HG03196 (cell line): ENCODE measurements around the gene MICAL3.

Experiments
- ATAC-seq: cut with Tn5 transposase; IDR thresholded peaks from one replicate; pipeline ENCODE4 v1.9.1; 2021; ENCODE audit not compliant: unreplicated experiment

Gene MICAL3

DNA sequence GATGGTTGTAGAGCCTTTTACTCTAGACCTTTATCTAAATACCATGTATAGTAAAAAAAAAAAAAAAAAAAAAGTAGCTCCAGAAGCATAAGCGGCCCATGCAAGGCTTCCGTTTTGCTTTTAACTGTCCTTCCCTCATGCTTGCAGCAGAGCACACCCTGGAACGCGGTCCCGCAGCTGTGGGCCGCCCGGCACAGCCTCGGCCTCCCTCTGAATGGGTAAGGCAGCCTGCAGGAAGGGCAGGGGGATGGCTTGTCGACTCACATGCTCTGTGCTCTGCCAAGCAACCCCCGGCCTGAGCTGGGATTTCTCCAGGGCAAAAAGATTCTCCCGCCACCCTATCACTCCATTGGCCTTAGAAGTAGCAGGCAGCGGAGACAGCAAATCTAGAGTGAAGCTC lies 148.7 kb downstream of the MICAL3 start:
- ATAC-seq: no peak

- no peak for ATAC-seq
Observed at GRCh38 chr22:17875156-17875555, 149.2 kb downstream of the MICAL3 start.

DNA sequence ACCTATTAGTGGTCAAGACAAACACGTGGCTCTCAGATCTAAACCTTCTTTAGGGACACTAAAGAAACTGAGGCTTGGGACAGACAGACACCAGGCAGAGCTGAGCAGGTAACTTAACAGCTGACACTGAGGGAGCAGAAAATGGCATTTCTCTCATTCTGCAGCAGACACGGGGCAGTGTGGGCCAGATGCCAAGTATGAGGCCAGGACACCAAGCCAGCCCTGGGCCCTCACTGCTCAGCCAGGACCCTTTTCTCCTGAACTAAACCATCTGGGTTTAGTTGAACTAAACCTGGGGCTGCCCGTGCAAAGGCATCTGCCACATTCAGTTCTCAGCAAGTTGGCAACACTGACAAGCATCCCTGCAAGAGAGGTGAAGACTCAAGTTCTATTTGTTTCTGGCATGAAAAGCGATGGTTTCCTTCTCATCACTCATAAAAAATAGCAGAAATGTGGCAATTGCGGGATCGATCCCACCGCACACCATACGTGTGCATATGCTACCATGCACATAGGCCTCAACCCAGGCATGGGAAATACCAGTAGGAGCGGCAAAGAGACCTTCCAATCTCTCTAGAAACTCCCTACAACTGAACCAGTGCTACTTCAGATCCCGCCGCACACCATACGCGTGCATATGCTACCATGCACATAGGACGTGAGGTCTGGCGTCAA lies 150.0 kb downstream of the MICAL3 start:
- ATAC-seq: no peak

DNA sequence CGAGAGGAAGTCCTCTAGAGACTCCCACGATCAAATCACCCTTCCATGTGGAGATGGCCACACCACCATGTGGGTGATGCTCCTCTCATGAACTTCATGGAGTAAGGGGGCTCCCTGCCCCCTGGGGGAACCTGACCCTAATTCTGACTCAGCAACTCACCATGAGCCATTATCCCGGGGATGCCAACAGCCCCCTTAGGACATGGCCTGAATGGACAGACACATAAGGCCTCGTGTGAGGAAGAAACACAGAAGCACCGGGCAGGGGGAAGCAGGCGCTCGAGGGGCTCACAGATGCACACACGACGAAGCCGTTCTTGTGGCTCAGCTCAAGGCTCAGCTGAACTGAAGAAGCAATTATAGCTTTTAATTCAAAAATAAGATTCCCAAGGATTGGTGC lies 150.6 kb downstream of the MICAL3 start:
- ATAC-seq: no peak

- no peak for ATAC-seq
Observed at GRCh38 chr22:17873116-17873515, 151.2 kb downstream of the MICAL3 start.

DNA sequence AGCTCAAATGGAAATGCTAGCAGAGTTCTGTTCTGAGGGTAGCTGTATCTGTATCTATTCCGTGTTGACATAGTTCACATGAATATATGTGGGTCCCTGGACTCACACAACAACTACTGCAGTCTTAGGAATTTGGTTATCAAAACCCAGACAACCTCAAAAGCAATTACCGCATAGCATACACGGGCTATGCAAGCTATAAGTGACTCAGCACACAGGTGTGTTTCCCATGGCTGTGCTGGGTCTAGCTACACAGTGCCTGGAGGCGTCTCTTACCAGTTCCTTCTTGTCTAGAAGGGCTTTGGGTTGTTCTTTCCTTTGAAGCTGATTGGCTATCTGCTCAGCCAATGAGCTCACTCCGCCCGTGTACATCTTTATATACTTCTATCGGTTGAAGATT lies 151.9 kb downstream of the MICAL3 start:
- ATAC-seq: no peak

GRCh38 chr22:17871726-17872458 lies 152.5 kb downstream of the MICAL3 start:
- ATAC-seq: no peak

GRCh38 chr22:17870407-17870806 lies 154.0 kb downstream of the MICAL3 start:
- no peak for ATAC-seq

DNA sequence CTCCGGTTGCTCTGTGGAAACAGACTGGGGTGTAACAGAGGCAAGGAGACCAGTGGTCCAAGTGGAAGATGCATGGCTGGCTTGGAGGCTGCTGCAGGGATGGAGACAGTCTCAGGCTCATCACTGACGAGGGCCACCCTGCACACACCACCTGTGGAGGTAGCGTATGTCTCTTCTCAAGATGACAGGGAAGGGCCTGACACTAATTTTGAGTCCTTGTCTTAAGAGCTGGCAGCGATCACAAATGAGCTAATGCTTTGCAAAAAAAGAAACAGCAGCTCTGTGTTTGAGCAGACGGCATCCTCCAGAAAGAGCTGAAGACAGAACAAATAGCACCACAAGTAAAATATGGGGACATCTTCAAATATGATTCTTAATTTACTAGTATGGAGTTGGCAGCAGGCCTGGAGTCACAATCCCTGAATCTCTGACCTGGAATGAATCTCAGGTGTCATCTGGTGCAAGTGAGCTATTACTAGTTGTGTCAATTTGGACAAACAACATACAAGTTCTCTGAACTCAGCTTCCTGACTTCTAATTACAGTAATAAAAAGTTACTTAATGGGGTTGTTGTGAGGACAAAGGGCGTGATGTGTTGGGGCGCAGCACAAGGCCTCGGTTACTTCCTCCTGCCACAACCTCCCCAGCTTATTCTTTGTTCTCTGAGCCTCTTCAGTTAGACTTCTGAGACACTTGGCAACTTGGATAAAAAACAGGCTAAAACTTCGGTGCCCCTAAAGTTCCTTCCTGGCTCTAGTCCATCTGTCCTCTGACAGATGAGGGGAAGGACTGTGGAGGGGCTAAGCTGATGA lies 154.9 kb downstream of the MICAL3 start:
- no peak for ATAC-seq

GRCh38 chr22:17868771-17869170 lies 155.6 kb downstream of the MICAL3 start:
- no peak for ATAC-seq

- ATAC-seq: no peak
Observed at GRCh38 chr22:17867160-17867785, 157.1 kb downstream of the MICAL3 start.

DNA sequence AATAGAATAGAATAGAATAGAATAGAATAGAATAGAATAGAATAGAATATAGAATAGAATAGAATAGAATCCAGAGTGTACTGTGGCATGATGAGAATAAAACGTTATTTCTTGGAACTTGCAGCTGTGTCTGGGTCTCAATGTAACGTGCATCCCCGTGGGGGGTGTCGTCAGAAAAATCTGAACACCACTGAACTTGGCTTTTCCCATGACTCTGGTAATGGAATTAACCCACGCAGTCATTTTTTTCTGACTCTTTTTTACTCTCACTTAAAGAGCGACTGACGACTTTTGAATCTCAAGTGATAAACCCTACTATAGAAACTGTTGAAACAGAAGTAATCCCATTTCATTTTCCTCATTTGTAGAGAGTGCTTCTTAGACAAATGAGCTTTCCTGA lies 157.7 kb downstream of the MICAL3 start:
- ATAC-seq: no peak

DNA sequence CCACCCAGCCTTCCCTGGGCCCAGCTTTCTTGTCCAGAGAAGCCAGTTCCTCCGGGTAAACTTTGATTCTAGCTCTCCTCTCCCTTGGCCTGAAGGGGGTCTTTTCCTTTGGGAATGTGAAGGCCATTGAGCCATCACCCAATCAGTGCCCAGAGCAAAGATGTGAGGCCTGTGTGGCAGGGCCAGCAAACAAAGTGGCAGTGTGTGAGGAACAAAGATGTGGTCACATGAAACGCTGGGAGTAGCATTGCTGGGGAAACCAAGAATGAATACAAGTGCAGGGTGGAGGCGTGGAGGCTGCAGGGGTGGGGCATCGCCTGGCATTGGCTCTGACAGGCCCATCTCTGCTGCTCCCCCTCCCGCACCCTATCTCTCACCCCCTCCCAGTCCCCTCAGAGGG lies 158.2 kb downstream of the MICAL3 start:
- no peak for ATAC-seq

GRCh38 chr22:17865183-17866055 lies 158.9 kb downstream of the MICAL3 start:
- ATAC-seq: no peak

DNA sequence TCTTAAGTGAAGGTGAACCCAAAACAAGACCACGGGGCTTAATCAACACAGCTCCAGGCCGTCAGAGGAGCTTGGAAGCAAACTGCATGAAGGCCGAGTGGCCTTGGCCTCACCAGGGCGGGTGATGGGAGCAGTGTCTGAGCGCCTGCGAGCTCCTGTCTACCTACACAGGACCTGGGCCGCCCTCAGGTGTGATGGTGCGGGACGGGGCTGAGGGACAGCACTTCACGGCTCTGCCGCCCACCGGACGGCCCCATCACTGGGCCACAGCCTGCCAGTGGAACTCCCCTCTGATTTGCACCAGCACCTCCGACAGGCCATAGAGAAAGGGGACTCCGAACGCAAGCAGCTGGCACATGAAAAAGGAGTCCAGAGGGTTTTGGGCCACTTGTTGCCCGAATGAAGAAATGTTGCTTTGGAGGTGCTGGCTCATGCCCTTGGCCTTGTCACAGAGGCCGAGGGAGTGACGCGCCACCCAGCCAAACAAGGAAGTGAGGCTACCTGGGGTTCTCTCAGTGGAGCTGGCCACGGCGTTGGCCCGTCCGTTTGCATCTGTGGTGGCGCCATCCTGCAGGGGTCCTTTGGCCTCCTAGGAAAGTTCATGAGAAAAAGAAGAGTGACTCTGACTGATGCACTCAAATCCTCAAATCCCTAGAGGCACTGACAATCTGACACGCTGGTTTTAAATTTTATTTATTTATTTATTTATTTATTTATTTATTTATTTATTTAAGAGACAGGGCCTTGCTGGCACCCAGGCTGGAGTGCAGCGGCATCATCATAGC lies 159.8 kb downstream of the MICAL3 start:
- no peak for ATAC-seq

DNA sequence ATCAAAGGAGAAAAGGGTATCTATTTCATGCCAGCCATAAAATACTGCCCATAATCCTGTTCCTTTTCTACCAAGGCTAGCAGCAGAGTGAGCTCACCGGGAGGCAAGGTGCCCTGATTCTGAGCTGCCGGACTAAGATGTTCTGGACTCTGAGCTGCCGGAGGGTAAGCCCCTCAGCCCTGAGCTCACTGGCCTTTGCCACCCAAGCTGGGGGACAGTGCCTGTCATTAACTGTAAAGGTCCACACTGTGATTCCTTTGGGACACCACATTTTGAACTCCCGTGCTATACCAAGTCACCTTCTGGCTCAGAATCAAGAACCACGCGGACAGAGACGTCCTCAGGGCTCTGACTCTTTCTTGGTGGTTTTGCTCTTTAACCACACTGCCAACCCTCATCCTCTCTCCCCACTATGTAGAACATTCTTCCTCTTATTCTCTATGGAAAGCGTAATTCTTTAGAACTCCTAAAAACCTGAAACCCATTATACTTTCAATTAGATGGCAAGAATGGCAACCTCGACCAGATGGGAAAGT lies 161.6 kb downstream of the MICAL3 start:
- no peak for ATAC-seq

- no peak for ATAC-seq
Observed at GRCh38 chr22:17861909-17862308, 162.5 kb downstream of the MICAL3 start.

GRCh38 chr22:17860220-17860965 lies 164.0 kb downstream of the MICAL3 start:
- ATAC-seq: no peak

DNA sequence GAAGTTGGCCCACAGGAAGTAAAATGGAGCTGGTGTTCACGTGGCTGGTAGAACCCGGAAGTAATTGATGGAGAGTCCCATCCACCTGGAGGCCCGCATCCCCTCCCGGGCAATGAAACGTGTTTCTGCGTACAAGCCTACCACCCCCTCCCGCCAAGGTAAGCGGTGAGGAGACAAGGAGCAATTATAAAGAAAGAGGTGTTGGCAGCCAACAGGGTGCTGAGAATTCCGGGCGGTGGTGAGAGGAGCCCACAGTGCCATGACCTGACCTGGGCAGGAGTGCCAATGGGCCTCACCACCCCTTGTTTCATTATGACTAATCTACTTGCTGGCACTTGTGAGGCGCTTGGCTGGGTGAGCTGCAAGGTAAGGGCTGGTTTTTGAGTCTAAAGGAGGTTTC lies 166.3 kb downstream of the MICAL3 start:
- no peak for ATAC-seq
